ENCODE results near the gene RDH5. TPM values are rescaled to one million over a fixed set of nuclear protein-coding genes. Genes with fewer than 3 reads are reported as not detected.

Gene RDH5
- total and polyA plus RNA-seq, 2 of the 4 experiments (the other 2 are of a cell fraction) = 7.3 to 18.8 TPM

- H3K23ac ChIP-seq (ENCODE audit: low read depth, low read length) = no peak overlapping the region
- H2AK9ac ChIP-seq (replicated peaks; ENCODE audit: low read depth, low read length, poor library complexity) = no peak overlapping the region
- no peak overlapping the region for H2BK120ac ChIP-seq (ENCODE audit: low read depth, low read length)
- no peak overlapping the region for H2BK20ac ChIP-seq (ENCODE audit: low read depth, low read length)
- H3K36me3 ChIP-seq (ENCODE audit: control insufficient read depth, insufficient read depth, low read length) = peaks cover 20% of the 10 kb centered on the region
- H2AK5ac ChIP-seq (ENCODE audit: low read depth, low read length) = no peak overlapping the region
- H3K27ac ChIP-seq (ENCODE audit: insufficient read depth, low read length) = no peak overlapping the region
- DNase-seq (no peak), ATAC-seq (ENCODE audit: low read depth) (no peak)
- H3K4me2 ChIP-seq (ENCODE audit: low read depth, low read length) = no peak overlapping the region
- no peak overlapping the region for H3K4ac ChIP-seq (ENCODE audit: low read depth, low read length)
- H3K9me3 ChIP-seq (ENCODE audit: control insufficient read depth, insufficient read depth, low read length) = no peaks in the 10 kb centered on the region
- peaks cover 4 to 38% of the 10 kb centered on the region in 2 experiments for H3K79me1 ChIP-seq (ENCODE audit: low read depth in 1 of 2, low read length in 2 of 2)
- CTCF ChIA-PET = no interaction called here
- intact Hi-C loops (cut with micrococcal nuclease) = no loop called here
- no peak overlapping the region for H4K8ac ChIP-seq (ENCODE audit: low read depth in 2 of 2, low read length in 2 of 2)
- no peak overlapping the region for H2BK5ac ChIP-seq (ENCODE audit: low read depth, low read length, poor library complexity, severe bottlenecking)
- TF ChIP-seq MAFK (IDR thresholded peaks at IDR 0.05; ENCODE audit: low read depth, low read length) = no peak
- TF ChIP-seq MXI1 (IDR thresholded peaks at IDR 0.05; ENCODE audit: borderline replicate concordance, low read depth, low read length) = no peak
- no peak for TF ChIP-seq CEBPB (IDR thresholded peaks at IDR 0.05; ENCODE audit: low read depth, low read length)
- no peak for TF ChIP-seq CTCF (conservative IDR thresholded peaks at IDR 0.05; ENCODE audit: low read depth, low read length)
- TF ChIP-seq SMC3 (IDR thresholded peaks at IDR 0.05; ENCODE audit: low read depth, low read length) = no peak
- TF ChIP-seq USF2 (IDR thresholded peaks at IDR 0.05; ENCODE audit: low read depth, low read length) = no peak
- no peak for TF ChIP-seq BHLHE40 (IDR thresholded peaks at IDR 0.05; ENCODE audit: low read depth, low read length)
- no peak for TF ChIP-seq CHD1 (IDR thresholded peaks at IDR 0.05; ENCODE audit: low read depth, low read length)
- no peak for TF ChIP-seq RFX5 (IDR thresholded peaks at IDR 0.05; ENCODE audit: low read depth, low read length)
- TF ChIP-seq NFE2L2 (IDR thresholded peaks at IDR 0.05; ENCODE audit: low read depth, low read length) = no peak
- no peak for TF ChIP-seq RAD21 (IDR thresholded peaks at IDR 0.05; ENCODE audit: low read length)
- TF ChIP-seq POLR2A (IDR thresholded peaks at IDR 0.05; ENCODE audit: low read depth, low read length) = no peak
- no peak for TF ChIP-seq MAZ (IDR thresholded peaks at IDR 0.05; ENCODE audit: borderline replicate concordance, low read depth, low read length)
- no peak for TF ChIP-seq FOS (IDR thresholded peaks at IDR 0.05; ENCODE audit: low read depth, low read length)
- no peak for TF ChIP-seq ELK1 (IDR thresholded peaks at IDR 0.05; ENCODE audit: borderline replicate concordance, low read depth, low read length)
- TF ChIP-seq RCOR1 (IDR thresholded peaks at IDR 0.05; ENCODE audit: insufficient replicate concordance, low read length) = no peak
- peaks cover 2% of the 10 kb centered on the region; the same call in 1 of the 2 replicates for H3K4me1 ChIP-seq (ENCODE audit: control insufficient read depth, insufficient read depth, low read length)
- no peak overlapping the region for H2AFZ ChIP-seq (replicated peaks; ENCODE audit: low read length, poor library complexity)
- no peak overlapping the region for H3K4me3 ChIP-seq (ENCODE audit: insufficient read depth, low read depth, low read length)
- WGBS, 2 experiments (ENCODE audit: extremely low coverage in 2 of 2, insufficient read length in 1 of 2) = 40% methylated on average over 1 of the region's 5 CpGs; no CpG with 5 or more reads in 1 of the 2 experiments
- no peak overlapping the region for H3K18ac ChIP-seq (ENCODE audit: low read depth, low read length)
- no peaks in the 10 kb centered on the region for H3K27me3 ChIP-seq (ENCODE audit: control insufficient read depth, insufficient read depth, low read length)
- POLR2A ChIA-PET (ENCODE audit: unreplicated experiment) = no interaction called here
- H3K9ac ChIP-seq (ENCODE audit: low read depth, low read length) = no peak overlapping the region
- no peak overlapping the region for H2BK15ac ChIP-seq (ENCODE audit: low read depth, low read length)
- in situ Hi-C loops (cut with MboI; ENCODE audit: low sequenced_read_pairs) = loop anchor here (5.0 kb wide), 1 partner anchor 36 kb away; no protein-coding TSS in a partner anchor
- peaks cover 4% of the 10 kb centered on the region for H3K9me1 ChIP-seq (ENCODE audit: insufficient read depth, low read length)
- no TSS peak for BruUV-seq (replicated peaks)
- H3K14ac ChIP-seq (replicated peaks; ENCODE audit: low read depth, low read length) = no peak overlapping the region
- H4K5ac ChIP-seq (ENCODE audit: low read depth, low read length) = no peak overlapping the region
- no peak overlapping the region for H4K91ac ChIP-seq (ENCODE audit: insufficient read depth, low read depth, low read length)
- no peak overlapping the region for H3K56ac ChIP-seq (ENCODE audit: extremely low read depth, insufficient read depth, low read length)
- dilution Hi-C loops (cut with HindIII; ENCODE audit: low sequenced_read_pairs, unreplicated experiment) = no loop called here
- H4K20me1 ChIP-seq (ENCODE audit: insufficient read depth, low read length) = peaks cover 4% of the 10 kb centered on the region; the same call in 1 of the 2 replicates
Observed at GRCh38 chr12:55765736-55766290, 45.6 kb downstream of the RDH5 start.
